AG04449 (cell line): ENCODE measurements around the gene PSMA5.

Source experiments
- CTCF ChIA-PET: fragments of 350-600 bp; formaldehyde crosslinking; extraction: SDS; loops from one replicate; lab custom pipeline; 2021; ENCODE audit warnings: antibody characterized with exemption; lab: Yijun Ruan, JAX
- POLR2A ChIA-PET: fragments of 400-600, 350-600 bp; formaldehyde crosslinking; extraction: SDS; loops from one replicate; lab custom pipeline; 2020; ENCODE audit warnings: antibody characterized with exemption, inconsistent platforms; lab: Yijun Ruan, JAX
- DNase-seq: peaks from one replicate; pipeline ENCODE4 v3.0.0-alpha.2; 2010; ENCODE audit warnings: low read depth, low spot score
- H3K4me3 ChIP-seq: 2 replicates; pipeline ENCODE4 v1.5.1; 2011; ENCODE audit warnings: low read depth, mild to moderate bottlenecking, control low read depth, low read length
- TF ChIP-seq, protein P1 (sequence below): IDR thresholded peaks from one replicate; pipeline ENCODE4 v1.5.1; 2011; ENCODE audit warnings: mild to moderate bottlenecking, moderate library complexity, low read length, control low read depth, inconsistent platforms; ENCODE audit not compliant: insufficient read depth; ENCODE audit errors: missing control alignments

PSMA5 gene

DNA sequence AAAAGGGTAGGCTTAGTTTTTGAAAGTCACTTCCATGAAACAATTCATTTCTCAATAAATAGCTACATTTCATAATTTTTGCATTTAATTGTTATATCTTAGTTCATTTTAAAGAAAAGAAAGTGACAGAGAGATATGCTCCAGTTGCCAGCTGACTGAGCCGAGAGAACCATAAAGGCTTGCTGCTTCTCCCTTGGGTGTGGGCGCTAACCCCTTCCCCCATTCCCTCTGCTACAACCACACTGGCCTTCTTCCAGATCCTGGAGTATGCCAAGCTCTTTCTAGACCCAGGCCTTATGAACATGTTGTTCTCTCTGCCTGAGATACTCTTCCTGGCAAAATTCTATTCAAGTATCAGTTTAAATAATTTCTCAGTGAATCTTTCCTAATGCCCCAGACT is 40.8 kb downstream of the PSMA5 start:
- ChIA-PET POLR2A (no interaction called here), CTCF (interaction anchor here (1.2 to 1.7 kb wide), 4 partner anchors 10 to 147 kb away, joined by 3 to 4 read pairs (median 4); no protein-coding TSS in a partner anchor)
- TF ChIP-seq, protein P1, sequence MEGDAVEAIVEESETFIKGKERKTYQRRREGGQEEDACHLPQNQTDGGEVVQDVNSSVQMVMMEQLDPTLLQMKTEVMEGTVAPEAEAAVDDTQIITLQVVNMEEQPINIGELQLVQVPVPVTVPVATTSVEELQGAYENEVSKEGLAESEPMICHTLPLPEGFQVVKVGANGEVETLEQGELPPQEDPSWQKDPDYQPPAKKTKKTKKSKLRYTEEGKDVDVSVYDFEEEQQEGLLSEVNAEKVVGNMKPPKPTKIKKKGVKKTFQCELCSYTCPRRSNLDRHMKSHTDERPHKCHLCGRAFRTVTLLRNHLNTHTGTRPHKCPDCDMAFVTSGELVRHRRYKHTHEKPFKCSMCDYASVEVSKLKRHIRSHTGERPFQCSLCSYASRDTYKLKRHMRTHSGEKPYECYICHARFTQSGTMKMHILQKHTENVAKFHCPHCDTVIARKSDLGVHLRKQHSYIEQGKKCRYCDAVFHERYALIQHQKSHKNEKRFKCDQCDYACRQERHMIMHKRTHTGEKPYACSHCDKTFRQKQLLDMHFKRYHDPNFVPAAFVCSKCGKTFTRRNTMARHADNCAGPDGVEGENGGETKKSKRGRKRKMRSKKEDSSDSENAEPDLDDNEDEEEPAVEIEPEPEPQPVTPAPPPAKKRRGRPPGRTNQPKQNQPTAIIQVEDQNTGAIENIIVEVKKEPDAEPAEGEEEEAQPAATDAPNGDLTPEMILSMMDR = no peak
- DNase-seq = no peak
- H3K4me3 ChIP-seq = no peak overlapping the region

DNA sequence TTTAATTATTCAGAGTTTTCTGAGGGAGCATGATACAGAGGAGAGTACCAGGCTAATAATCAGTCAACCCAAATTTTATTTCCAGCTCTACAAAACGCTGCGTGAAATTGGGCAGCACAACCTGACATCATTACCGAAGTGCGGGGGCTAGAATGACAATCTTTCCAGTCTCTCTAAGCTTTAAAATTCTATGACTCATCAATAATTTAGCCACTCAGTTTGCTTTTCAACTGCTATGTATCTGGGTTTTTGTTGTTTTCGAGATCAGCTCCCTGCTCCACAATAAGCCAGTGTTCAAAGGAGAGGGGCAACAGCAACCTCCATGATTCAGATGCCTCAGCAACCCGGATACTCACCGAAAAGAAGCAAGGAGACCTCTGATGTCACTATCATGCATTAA is 42.4 kb downstream of the PSMA5 start:
- POLR2A ChIA-PET = interaction anchor here (0.6 kb wide), 1 partner anchor 50 kb away, joined by 3 read pairs; no protein-coding TSS in a partner anchor
- CTCF ChIA-PET = interaction anchor here (1.2 to 1.7 kb wide), 3 partner anchors 12 to 107 kb away, joined by 4 to 5 read pairs (median 4); partner anchors contain the start of gene SORT1
- TF ChIP-seq, protein P1 = no peak
- H3K4me3 ChIP-seq = no peak overlapping the region
- DNase-seq = no peak

DNA sequence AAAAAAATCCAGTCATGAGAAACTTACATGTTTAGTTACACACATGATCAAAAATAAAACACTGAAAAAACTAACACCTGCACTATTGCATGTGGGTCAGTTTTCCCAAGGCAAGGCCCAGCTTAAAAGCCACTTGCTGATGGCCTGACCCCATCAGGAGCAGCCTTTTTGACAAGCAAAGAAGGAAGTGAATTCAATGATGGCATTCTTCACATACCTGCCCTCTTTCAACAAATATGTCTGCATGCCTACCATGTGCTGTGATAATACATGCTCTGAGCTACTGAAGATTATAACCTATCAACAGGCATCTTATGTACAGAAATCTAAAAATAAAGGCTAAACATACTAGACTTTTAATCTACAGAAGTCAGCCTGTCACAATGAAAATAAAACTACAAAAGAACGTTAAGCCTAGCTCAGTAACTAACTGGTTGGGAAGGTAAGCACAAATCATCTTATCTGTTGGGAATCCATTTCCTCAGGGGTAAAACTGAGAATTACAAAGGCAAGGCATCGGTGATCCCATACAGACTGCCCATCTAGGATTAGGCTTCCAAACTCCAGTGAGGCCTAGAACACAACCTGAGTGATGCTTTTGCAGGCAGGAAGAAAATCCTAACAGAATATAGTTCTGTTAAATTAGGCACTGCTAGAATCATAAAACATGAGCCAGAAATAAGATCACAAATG is 43.0 kb downstream of the PSMA5 start:
- TF ChIP-seq, protein P1 = no peak
- DNase-seq = no peak
- ChIA-PET CTCF (interaction anchor here (0.7 to 4.8 kb wide), 5 partner anchors 8 to 107 kb away, joined by 3 to 31 read pairs (median 5); partner anchors contain the start of gene SORT1), POLR2A (interaction anchor here (0.6 kb wide), 1 partner anchor 49 kb away, joined by 3 read pairs; no protein-coding TSS in a partner anchor)
- no peak overlapping the region for H3K4me3 ChIP-seq

DNA sequence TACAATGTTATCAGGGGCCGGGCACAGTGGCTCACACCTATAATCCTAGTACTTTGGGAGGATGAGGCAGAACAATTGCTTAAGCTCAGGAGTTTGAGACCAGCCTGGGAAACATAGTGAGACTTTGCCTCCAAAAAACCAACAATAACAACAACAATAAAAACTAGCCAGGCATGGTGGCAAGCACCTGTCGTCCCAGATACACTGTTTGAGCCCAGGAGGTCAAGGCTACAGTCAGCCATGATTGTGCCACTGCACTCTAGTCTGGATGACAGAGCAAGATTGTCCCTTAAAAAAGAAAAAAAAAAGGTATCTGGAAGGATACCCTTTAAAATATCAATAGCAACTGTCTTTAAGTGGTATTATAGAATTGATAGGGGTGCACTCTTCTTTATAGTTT is 44.7 kb downstream of the PSMA5 start:
- no peak for DNase-seq
- TF ChIP-seq, protein P1 = no peak
- H3K4me3 ChIP-seq = no peak overlapping the region
- CTCF ChIA-PET = interaction anchor here (0.9 to 4.8 kb wide), 5 partner anchors 9 to 119 kb away, joined by 3 to 31 read pairs (median 8); no protein-coding TSS in a partner anchor
- POLR2A ChIA-PET = no interaction called here

DNA sequence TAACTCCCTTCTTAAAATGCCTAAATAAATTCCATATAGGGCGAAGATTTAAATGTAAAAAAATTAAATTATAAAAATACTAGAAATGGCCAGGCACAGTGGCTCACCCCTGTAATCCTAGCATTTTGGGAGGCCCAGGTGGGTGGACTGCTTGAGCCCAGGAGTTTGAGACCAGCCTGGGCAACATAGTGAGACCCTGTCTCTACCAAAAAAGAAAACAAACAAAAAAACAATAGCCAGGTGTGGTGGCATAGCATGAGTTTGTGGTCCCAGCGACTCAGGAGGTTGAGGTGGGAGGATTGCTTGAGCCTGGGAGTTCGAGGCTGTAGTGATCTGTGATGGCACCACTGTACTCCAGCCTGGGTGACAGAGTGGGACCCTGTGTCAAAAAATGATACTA is 46.3 kb downstream of the PSMA5 start:
- ChIA-PET CTCF (interaction anchor here (0.8 to 4.8 kb wide), 3 partner anchors 11 to 267 kb away, joined by 3 to 31 read pairs (median 19); a partner anchor contains a TSS), POLR2A (interaction anchor here (1.0 to 1.2 kb wide), 2 partner anchors 9 to 11 kb away, joined by 4 to 13 read pairs; no protein-coding TSS in a partner anchor)
- TF ChIP-seq, protein P1 = no peak
- no peak overlapping the region for H3K4me3 ChIP-seq
- DNase-seq = no peak

DNA sequence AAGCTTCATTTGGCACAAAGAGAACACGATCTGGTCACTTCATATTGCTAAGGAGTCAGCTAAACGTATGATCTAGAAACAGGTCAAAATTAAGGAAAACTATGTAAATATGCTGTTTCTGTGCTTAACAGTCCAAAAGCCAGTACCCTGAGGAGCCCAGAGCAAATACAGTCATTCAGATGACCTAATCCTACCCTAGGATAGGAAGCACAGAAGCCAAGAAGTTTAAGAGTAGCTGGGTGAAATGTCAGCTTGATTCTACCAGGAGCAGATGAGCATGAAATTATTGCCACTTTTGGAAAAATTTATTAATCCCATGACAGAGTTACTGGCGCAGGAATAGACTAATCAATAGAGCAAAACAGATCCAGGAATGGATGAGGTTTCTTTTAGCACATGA is 46.8 kb downstream of the PSMA5 start:
- no peak overlapping the region for H3K4me3 ChIP-seq
- CTCF ChIA-PET = interaction anchor here (0.8 to 4.8 kb wide), 6 partner anchors 9 to 267 kb away, joined by 3 to 31 read pairs (median 4); a partner anchor contains a TSS
- TF ChIP-seq, protein P1 = no peak
- DNase-seq = no peak
- POLR2A ChIA-PET = interaction anchor here (1.0 to 1.2 kb wide), 2 partner anchors 9 to 12 kb away, joined by 4 to 13 read pairs; no protein-coding TSS in a partner anchor
